ENCODE data around the gene CFAP77. TPM values are rescaled to one million over a fixed set of nuclear protein-coding genes. Genes with fewer than 3 reads are reported as not detected.

CFAP77 gene
- total RNA-seq, 4 donors from 2014 or later: not detected

- Histone ChIP-seq H3K4me3 (no peak overlapping the region), H3K36me3 (no peaks in the 10 kb centered on the region), H3K4me1 (no peaks in the 10 kb centered on the region), H3K27me3 (peaks cover 27% of the 10 kb centered on the region), H3K9me3 (peaks cover 0 to 3% of the 10 kb centered on the region in 2 donors), H3K27ac (no peak overlapping the region)
- in situ Hi-C loops (cut with MboI; ENCODE audit: low pct_ligation_motif_present in 1 of 4, low pct_unique_long_range_greater_than_20kb in 1 of 4, low sequenced_read_pairs in 3 of 4): no loop called here
- DNase-seq: no peak
- intact Hi-C loops (cut with DNase I; ENCODE audit: low total_unique reads): no loop called here
- 14 to 69% methylated on average over 2 to 25 of the region's 25 CpGs for whole genome bisulfite sequencing, 2 donors (ENCODE audit: low coverage in 1 of 2)
- no peak for TF ChIP-seq POLR2A (IDR thresholded peaks at IDR 0.05)
- no peak for TF ChIP-seq CTCF (IDR thresholded peaks at IDR 0.05)
- TF ChIP-seq POLR2AphosphoS5 (IDR thresholded peaks at IDR 0.05): no peak
- TF ChIP-seq EP300 (IDR thresholded peaks at IDR 0.05; ENCODE audit: low read depth): no peak
These were observed 121.9 kb downstream of the CFAP77 start for GRCh38 chr9:132531710-132532570.

- peaks cover 0 to 16% (median 4%) of the 10 kb centered on the region in 4 donors for H3K4me1 ChIP-seq
- peaks cover 0 to 3% of the 10 kb centered on the region in 2 donors for H3K9me3 ChIP-seq
- no peak overlapping the region for H3K4me3 ChIP-seq
- H3K27ac ChIP-seq: no peak overlapping the region
- intact Hi-C loops (cut with DNase I; ENCODE audit: low total_unique reads) (no loop called here), in situ Hi-C loops (cut with MboI; ENCODE audit: low pct_ligation_motif_present in 1 of 4, low pct_unique_long_range_greater_than_20kb in 1 of 4, low sequenced_read_pairs in 3 of 4) (no loop called here)
- 84 to 86% methylated on average over 1 to 2 of the region's 2 CpGs for WGBS, 2 donors (ENCODE audit: low coverage in 1 of 2)
- no peak for TF ChIP-seq POLR2A (IDR thresholded peaks at IDR 0.05)
- TF ChIP-seq CTCF (IDR thresholded peaks at IDR 0.05): no peak
- TF ChIP-seq POLR2AphosphoS5 (IDR thresholded peaks at IDR 0.05): no peak
- no peak for TF ChIP-seq EP300 (IDR thresholded peaks at IDR 0.05; ENCODE audit: low read depth)
- peaks cover 27% of the 10 kb centered on the region for H3K27me3 ChIP-seq
- no peak for DNase-seq
- no peaks in the 10 kb centered on the region for H3K36me3 ChIP-seq
These were observed 124.8 kb downstream of the CFAP77 start for GRCh38 chr9:132534832-132535231.

GRCh38 chr9:132536124-132536523 is 126.1 kb downstream of the CFAP77 start:
- WGBS, 2 donors (ENCODE audit: low coverage in 1 of 2): 89 to 100% methylated on average over 1 of the region's 1 CpG
- TF ChIP-seq CTCF (IDR thresholded peaks at IDR 0.05) (no peak), POLR2AphosphoS5 (IDR thresholded peaks at IDR 0.05) (no peak), EP300 (IDR thresholded peaks at IDR 0.05; ENCODE audit: low read depth) (no peak), POLR2A (IDR thresholded peaks at IDR 0.05) (no peak)
- Histone ChIP-seq H3K27me3 (peaks cover 17% of the 10 kb centered on the region), H3K9me3 (peaks cover 0 to 3% of the 10 kb centered on the region in 2 donors), H3K36me3 (no peaks in the 10 kb centered on the region), H3K27ac (no peak overlapping the region), H3K4me3 (no peak overlapping the region), H3K4me1 (peaks cover 0 to 17% (median 4%) of the 10 kb centered on the region in 4 donors)
- in situ Hi-C loops (cut with MboI; ENCODE audit: low pct_ligation_motif_present in 1 of 4, low pct_unique_long_range_greater_than_20kb in 1 of 4, low sequenced_read_pairs in 3 of 4) (no loop called here), intact Hi-C loops (cut with DNase I; ENCODE audit: low total_unique reads) (no loop called here)
- DNase-seq: no peak

GRCh38 chr9:132537352-132537751 is 127.3 kb downstream of the CFAP77 start:
- intact Hi-C loops (cut with DNase I; ENCODE audit: low total_unique reads) (no loop called here), in situ Hi-C loops (cut with MboI; ENCODE audit: low pct_ligation_motif_present in 1 of 4, low pct_unique_long_range_greater_than_20kb in 1 of 4, low sequenced_read_pairs in 3 of 4) (no loop called here)
- DNase-seq: no peak
- H3K4me1 ChIP-seq: peaks cover 0 to 17% (median 4%) of the 10 kb centered on the region in 4 donors
- H3K27me3 ChIP-seq: peaks cover 5% of the 10 kb centered on the region
- WGBS, 2 donors (ENCODE audit: low coverage in 1 of 2): 80 to 87% methylated on average over 1 to 12 of the region's 12 CpGs
- H3K36me3 ChIP-seq: no peaks in the 10 kb centered on the region
- no peak overlapping the region for H3K4me3 ChIP-seq
- TF ChIP-seq POLR2A (IDR thresholded peaks at IDR 0.05): no peak
- no peak for TF ChIP-seq POLR2AphosphoS5 (IDR thresholded peaks at IDR 0.05)
- no peak for TF ChIP-seq CTCF (IDR thresholded peaks at IDR 0.05)
- no peak for TF ChIP-seq EP300 (IDR thresholded peaks at IDR 0.05; ENCODE audit: low read depth)
- no peak overlapping the region for H3K27ac ChIP-seq
- H3K9me3 ChIP-seq: peaks cover 0 to 3% of the 10 kb centered on the region in 2 donors

All from transverse colon (tissue), 4 donors.